Stomach (tissue), 9 donors: ENCODE measurements around the gene TBCK. TPM values are rescaled to one million over a fixed set of nuclear protein-coding genes. Genes with fewer than 3 reads are reported as not detected.
A peak's percentile ranks its signal among the peaks of the same experiment; 100 is the strongest.

Experiments
- DNase-seq, 2 donors: peaks; one replicate each; pipeline versions ENCODE4 v3.0.0 to v3.0.0-alpha.2; 2013 to 2019
- H3K27ac ChIP-seq, 5 donors: fragments of 200-600 bp in 4 of 5; sonication (generic) in 4 of 5; one replicate each; pipeline ENCODE4 v1.5.1; 2013 to 2019; ENCODE audit warnings: mild to moderate bottlenecking in 1 of 5, moderate library complexity in 1 of 5
- H3K27me3 ChIP-seq, 3 donors: fragments of 200-600 bp; sonication (generic); one replicate each; pipeline ENCODE4 v1.5.1; 2017 to 2019; ENCODE audit warnings: mixed run types in 1 of 3
- H3K36me3 ChIP-seq, 4 donors: fragments of 200-600 bp; sonication (generic); 1 replicate in 3 of 4; 2 replicates in 1 of 4; pipeline ENCODE4 v1.5.1; 2016 to 2019
- H3K4me1 ChIP-seq, 4 donors: fragments of 200-600 bp; sonication (generic); one replicate each; pipeline ENCODE4 v1.5.1; 2016 to 2019
- H3K4me3 ChIP-seq, 4 donors: fragments of 200-600 bp; sonication (generic) in 3 of 4; one replicate each; pipeline ENCODE4 v1.5.1; 2016 to 2019; ENCODE audit warnings: mild to moderate bottlenecking in 1 of 4
- H3K9me3 ChIP-seq, 4 donors: fragments of 200-600 bp; sonication (generic); one replicate each; pipeline ENCODE4 v1.5.1; 2016 to 2019
- CTCF ChIP-seq, 7 experiments: fragments of 450-650 bp in 4 of 7; fragments of 200-600 bp in 3 of 7; sonication (generic) in 3 of 7; IDR thresholded peaks; one replicate each; pipeline ENCODE4 v1.5.1; 2016 to 2019; ENCODE audit warnings: antibody characterized with exemption in 7 of 7, control low read depth in 2 of 7, mild to moderate bottlenecking in 1 of 7
- EP300 ChIP-seq: sonication (generic); formaldehyde crosslinking; IDR thresholded peaks from one replicate; pipeline ENCODE4 v1.6.1; 2017; ENCODE audit warnings: antibody characterized with exemption
- POLR2A ChIP-seq, 4 donors: fragments of 450-650 bp; IDR thresholded peaks; one replicate each; pipeline ENCODE4 v1.6.1; 2016; ENCODE audit warnings: antibody characterized with exemption in 4 of 4, control low read depth in 2 of 4, mild to moderate bottlenecking in 1 of 4, moderate library complexity in 1 of 4
- POLR2AphosphoS5 ChIP-seq, 3 donors: sonication (generic); formaldehyde crosslinking; IDR thresholded peaks; one replicate each; pipeline ENCODE4 v1.6.1; 2016; ENCODE audit warnings: antibody characterized with exemption in 3 of 3
- WGBS, 5 donors: extraction: QIAGEN DNeasy Blood & Tissue Kit in 3 of 5; methylation state at CpG; one replicate each; pipeline versions ENCODE4 v1.1.5 to v1.1.7; 2013 to 2018; 5-methylcytosine and 5-hydroxymethylcytosine counted together
- intact Hi-C: fragments of 100-400 bp; cut with DNase I; formaldehyde crosslinking; loops from one replicate; pipeline ENCODE4 v1.15.1; 2023; ENCODE audit warnings: low total_unique reads
- polyA plus RNA-seq, 3 donors: library from polyadenylated mRNA; stranded (reverse); fragments of 200-250 nt; gene quantifications; one replicate each; pipeline ENCODE4 v1.2.3, GENCODE V29; 2013
- total RNA-seq, 5 donors: library from RNA; depleted of rRNA; stranded (reverse); fragments of >200 nt; gene quantifications; one replicate each; pipeline versions ENCODE4 v1.1.0 to v1.2.3, GENCODE V29; 2014 to 2016
- donor health status: healthy with polysubstance abuse.
- donor health status: Bipolar disorder and iron deficiency.
- donor health status: healthy.

TBCK gene
- total and polyA plus RNA-seq, 8 donors: 3.2 to 140 (median 28.0) TPM

GRCh38 chr4:106264331-106264728 lies 51.7 kb downstream of the TBCK start:
- H3K27ac ChIP-seq: no peak overlapping the region
- intact Hi-C loops: no loop called here
- peaks cover 0 to 5% (median 0%) of the 10 kb centered on the region in 4 donors for H3K36me3 ChIP-seq
- H3K9me3 ChIP-seq: no peaks in the 10 kb centered on the region
- 50 to 64% (median 51%) methylated on average over 4 of the region's 4 CpGs for WGBS, 5 donors
- H3K4me1 ChIP-seq: peaks cover 0 to 11% (median 4%) of the 10 kb centered on the region in 4 donors
- TF ChIP-seq CTCF (IDR thresholded peaks at IDR 0.05) (no peak), POLR2A (IDR thresholded peaks at IDR 0.05) (no peak), EP300 (no peak), POLR2AphosphoS5 (IDR thresholded peaks at IDR 0.05) (no peak)
- peak in 1 of 2 donors; percentile 29 for DNase-seq
- no peaks in the 10 kb centered on the region for H3K27me3 ChIP-seq
- H3K4me3 ChIP-seq: no peak overlapping the region

GRCh38 chr4:106263594-106264330 lies 52.2 kb downstream of the TBCK start:
- no peak overlapping the region for H3K27ac ChIP-seq
- intact Hi-C loops: no loop called here

GRCh38 chr4:106261980-106262379 lies 54.0 kb downstream of the TBCK start:
- intact Hi-C loops: no loop called here
- peaks cover 0 to 11% (median 4%) of the 10 kb centered on the region in 4 donors for H3K4me1 ChIP-seq
- 69 to 82% (median 78%) methylated on average over 2 of the region's 2 CpGs for WGBS, 5 donors
- TF ChIP-seq EP300 (no peak), POLR2AphosphoS5 (IDR thresholded peaks at IDR 0.05) (no peak), CTCF (IDR thresholded peaks at IDR 0.05) (no peak), POLR2A (IDR thresholded peaks at IDR 0.05) (no peak)
- H3K36me3 ChIP-seq: peaks cover 0 to 5% (median 0%) of the 10 kb centered on the region in 4 donors
- no peaks in the 10 kb centered on the region for H3K9me3 ChIP-seq
- H3K27ac ChIP-seq: no peak overlapping the region
- no peaks in the 10 kb centered on the region for H3K27me3 ChIP-seq
- H3K4me3 ChIP-seq: no peak overlapping the region
- DNase-seq: no peak

More at GRCh38 chr4:106263594-106264330, 52.2 kb downstream of the TBCK start:
- no peak overlapping the region for H3K4me3 ChIP-seq
- peaks cover 0 to 5% (median 0%) of the 10 kb centered on the region in 4 donors for H3K36me3 ChIP-seq
- no peak for TF ChIP-seq CTCF (IDR thresholded peaks at IDR 0.05)
- no peak for TF ChIP-seq POLR2A (IDR thresholded peaks at IDR 0.05)
- no peak for TF ChIP-seq EP300
- TF ChIP-seq POLR2AphosphoS5 (IDR thresholded peaks at IDR 0.05): no peak
- H3K4me1 ChIP-seq: peaks cover 0 to 11% (median 4%) of the 10 kb centered on the region in 4 donors
- WGBS, 5 donors: 91 to 96% (median 93%) methylated on average over 2 of the region's 2 CpGs
- H3K9me3 ChIP-seq: no peaks in the 10 kb centered on the region
- H3K27me3 ChIP-seq: no peaks in the 10 kb centered on the region
- DNase-seq: no peak

- 83 to 89% (median 87%) methylated on average over 4 of the region's 4 CpGs for WGBS, 5 donors
- intact Hi-C loops: no loop called here
- TF ChIP-seq POLR2A (IDR thresholded peaks at IDR 0.05) (no peak), EP300 (no peak), POLR2AphosphoS5 (IDR thresholded peaks at IDR 0.05) (no peak), CTCF (IDR thresholded peaks at IDR 0.05) (no peak)
- Histone ChIP-seq H3K27me3 (no peaks in the 10 kb centered on the region), H3K9me3 (no peaks in the 10 kb centered on the region), H3K36me3 (peaks cover 0 to 31% (median 21%) of the 10 kb centered on the region in 4 donors), H3K4me3 (no peak overlapping the region), H3K27ac (no peak overlapping the region), H3K4me1 (no peaks in the 10 kb centered on the region)
- DNase-seq: no peak
Measured at GRCh38 chr4:106258145-106259045, 57.6 kb downstream of the TBCK start.
